Thyroid gland (tissue), 4 donors: Measurements from ENCODE around the gene HHAT.

Experiments
- POLR2A ChIP-seq, 2 donors: fragments of 450-650 bp; IDR thresholded peaks; one replicate each; pipeline ENCODE4 v1.6.1; 2017; ENCODE audit warnings: antibody characterized with exemption in 2 of 2, mild to moderate bottlenecking in 2 of 2, moderate library complexity in 1 of 2
- TF ChIP-seq, protein P1 (sequence below), 6 experiments: fragments of 200-600 bp in 3 of 6; fragments of 450-650 bp in 3 of 6; sonication (generic) in 3 of 6; IDR thresholded peaks; one replicate each; pipeline ENCODE4 v1.5.1; 2016 to 2019; ENCODE audit warnings: antibody characterized with exemption in 6 of 6, mild to moderate bottlenecking in 2 of 6, inconsistent platforms in 1 of 6, moderate library complexity in 1 of 6

GRCh38 chr1:210607361-210607760 lies 278.7 kb downstream of the HHAT start:
- TF ChIP-seq, protein P1, sequence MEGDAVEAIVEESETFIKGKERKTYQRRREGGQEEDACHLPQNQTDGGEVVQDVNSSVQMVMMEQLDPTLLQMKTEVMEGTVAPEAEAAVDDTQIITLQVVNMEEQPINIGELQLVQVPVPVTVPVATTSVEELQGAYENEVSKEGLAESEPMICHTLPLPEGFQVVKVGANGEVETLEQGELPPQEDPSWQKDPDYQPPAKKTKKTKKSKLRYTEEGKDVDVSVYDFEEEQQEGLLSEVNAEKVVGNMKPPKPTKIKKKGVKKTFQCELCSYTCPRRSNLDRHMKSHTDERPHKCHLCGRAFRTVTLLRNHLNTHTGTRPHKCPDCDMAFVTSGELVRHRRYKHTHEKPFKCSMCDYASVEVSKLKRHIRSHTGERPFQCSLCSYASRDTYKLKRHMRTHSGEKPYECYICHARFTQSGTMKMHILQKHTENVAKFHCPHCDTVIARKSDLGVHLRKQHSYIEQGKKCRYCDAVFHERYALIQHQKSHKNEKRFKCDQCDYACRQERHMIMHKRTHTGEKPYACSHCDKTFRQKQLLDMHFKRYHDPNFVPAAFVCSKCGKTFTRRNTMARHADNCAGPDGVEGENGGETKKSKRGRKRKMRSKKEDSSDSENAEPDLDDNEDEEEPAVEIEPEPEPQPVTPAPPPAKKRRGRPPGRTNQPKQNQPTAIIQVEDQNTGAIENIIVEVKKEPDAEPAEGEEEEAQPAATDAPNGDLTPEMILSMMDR (IDR thresholded peaks at IDR 0.05) = no peak
- TF ChIP-seq POLR2A (IDR thresholded peaks at IDR 0.05) = no peak
